DMS79 treated with DMSO at 0.1 percent for 48 hours (cell line): ENCODE measurements around the gene GNAI2.
"Not testable (repeated sequence)": the region's sequence is repeated elsewhere in the genome, so short reads cannot be mapped to it uniquely, and the experiment has no call there.

Experiments
- DNase-seq: peaks from one replicate; lab custom pipeline; 2025; lab: John Stamatoyannopoulos, UW

The GNAI2 gene

GRCh38 chr3:50226888-50227389 lies 9.1 kb upstream of the GNAI2 start:
- peak; percentile 54 for DNase-seq

- peak; percentile 78 for DNase-seq
These were observed 8.4 kb upstream of the GNAI2 start for GRCh38 chr3:50227390-50228183.

- DNase-seq, result not testable (repeated sequence)
These were observed 7.7 kb upstream of the GNAI2 start for GRCh38 chr3:50228184-50228763.

- DNase-seq, result no peak
These were observed 6.5 kb upstream of the GNAI2 start for GRCh38 chr3:50229490-50229889.

DNA sequence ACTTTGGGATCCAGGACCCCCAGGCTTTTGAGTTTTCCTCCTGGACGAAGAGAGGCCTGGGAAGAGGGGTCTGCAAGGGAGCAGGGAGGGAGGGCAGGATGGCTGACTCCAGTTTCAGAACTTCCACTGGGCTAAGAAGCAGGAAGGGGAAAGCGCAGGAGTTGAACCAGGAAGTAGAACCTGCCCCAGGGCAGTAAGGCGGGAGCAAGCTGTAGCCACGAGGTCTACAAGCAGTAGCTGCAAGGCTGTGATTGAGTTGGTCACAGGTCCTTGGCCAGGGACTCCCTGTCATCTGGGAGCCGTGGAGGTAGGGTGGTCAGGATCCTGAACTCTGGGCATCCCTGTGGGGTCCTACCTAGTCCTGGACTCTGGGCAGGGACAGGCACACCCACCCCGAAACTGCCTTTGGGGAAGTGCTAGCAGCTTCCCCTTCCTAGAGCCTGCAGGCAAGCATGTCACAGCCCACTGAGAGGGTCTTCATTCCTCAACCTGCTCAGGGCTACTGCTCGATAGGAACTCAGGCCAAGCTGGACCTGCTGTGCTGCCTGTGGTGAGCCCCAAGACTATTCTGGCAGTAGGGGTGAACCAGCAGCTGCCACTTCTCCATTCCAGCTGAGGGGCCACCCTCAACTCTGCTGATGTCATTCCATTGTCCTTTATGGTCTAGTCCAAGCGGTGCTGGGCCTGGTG lies 5.8 kb upstream of the GNAI2 start:
- no peak for DNase-seq

- no peak for DNase-seq
These were observed 5.2 kb upstream of the GNAI2 start for GRCh38 chr3:50230794-50231125.

DNA sequence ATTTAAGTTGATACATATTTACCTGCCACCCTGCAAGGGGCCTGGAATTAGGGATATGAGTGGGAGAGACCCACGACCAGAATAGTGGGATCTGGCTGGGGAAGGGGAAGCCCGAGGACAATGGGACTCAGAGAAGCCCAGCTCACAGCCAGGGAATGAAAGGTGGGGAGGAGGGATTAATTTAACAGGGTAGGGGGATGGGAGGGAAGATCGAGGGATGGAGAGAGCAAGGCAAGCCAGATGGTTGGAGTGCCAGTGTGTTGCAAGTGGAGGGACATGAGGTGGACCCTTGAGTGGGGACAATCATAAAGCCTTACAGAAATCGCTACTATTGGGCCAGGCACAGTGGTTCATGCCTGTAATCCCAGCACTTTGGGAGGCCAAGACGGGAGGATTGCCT lies 4.4 kb upstream of the GNAI2 start:
- no peak for DNase-seq

DNA sequence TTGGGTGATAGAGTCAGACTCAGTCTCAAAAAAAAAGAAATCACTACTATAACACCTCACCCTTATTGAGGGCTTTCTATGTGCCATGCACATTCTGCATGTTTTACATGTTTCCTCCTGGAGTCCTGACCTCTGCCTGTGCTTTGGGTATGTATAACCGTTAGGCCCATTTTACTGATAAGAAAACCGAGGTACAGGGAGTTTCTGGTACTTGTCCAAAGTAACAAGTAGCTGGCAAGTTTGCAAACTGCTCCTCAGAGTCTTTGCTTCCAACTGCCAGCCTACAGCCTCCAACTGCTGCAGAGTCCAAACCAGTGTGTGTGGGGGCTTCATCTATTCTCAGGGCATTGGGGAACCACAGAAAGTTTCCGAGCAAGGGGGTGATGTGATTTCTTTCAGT lies 3.7 kb upstream of the GNAI2 start:
- no peak for DNase-seq

DNA sequence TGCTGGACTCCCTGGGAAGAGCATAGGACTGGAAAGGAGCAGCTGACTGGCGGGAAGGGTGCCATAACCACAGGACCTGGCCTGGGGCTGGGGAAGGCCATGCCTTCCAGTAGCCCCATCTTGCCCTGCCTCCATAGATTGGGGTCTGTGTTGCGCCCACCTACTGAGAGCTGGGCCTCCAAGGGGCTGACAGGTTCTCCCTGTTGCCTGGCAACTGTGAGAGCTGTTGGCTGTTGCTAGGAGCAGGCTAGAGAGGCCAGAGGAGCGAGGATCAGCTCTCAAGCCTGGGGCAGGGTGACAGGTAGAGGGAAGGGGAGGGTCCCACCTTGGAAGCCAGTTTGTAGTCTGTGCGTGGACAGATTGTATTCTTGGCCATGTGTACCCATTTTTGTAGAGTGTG lies 2.8 kb upstream of the GNAI2 start:
- DNase-seq, result no peak

DNA sequence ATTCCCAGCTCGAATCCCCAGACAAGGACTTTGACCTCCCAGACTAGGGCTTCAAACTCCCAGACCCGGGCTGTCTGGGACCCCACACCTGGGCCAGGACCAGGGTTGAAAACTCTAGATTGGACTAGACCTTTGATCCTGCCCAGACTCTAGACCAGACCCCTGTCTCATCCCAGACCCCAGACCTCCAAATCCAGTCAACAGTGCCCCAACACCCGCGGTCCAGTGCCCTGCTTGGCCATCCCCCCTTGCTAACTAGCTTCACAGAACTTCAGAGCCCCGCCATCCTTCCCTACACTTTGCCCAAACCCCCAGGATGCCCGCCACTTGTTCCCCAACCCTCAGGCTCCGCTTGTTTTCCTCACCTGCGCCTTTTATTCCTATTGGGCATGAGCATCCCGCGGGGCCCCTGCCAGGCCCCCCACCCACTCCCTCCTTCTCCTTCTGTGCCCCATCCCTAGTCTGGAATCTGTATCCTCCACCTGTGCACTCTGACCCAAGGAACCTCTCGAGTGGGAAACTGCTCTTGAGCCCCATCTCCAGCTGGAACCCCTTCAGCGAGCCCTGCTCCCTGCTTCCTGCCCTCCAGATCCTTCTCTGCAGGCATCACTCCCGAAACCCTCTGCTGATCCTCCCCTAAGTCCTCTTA lies 604 bp downstream of the GNAI2 start:
- DNase-seq, result no peak

GRCh38 chr3:50237133-50237651 lies 1.2 kb downstream of the GNAI2 start:
- no peak for DNase-seq

GRCh38 chr3:50237754-50238548 lies 1.9 kb downstream of the GNAI2 start:
- peak; percentile 33 for DNase-seq

DNA sequence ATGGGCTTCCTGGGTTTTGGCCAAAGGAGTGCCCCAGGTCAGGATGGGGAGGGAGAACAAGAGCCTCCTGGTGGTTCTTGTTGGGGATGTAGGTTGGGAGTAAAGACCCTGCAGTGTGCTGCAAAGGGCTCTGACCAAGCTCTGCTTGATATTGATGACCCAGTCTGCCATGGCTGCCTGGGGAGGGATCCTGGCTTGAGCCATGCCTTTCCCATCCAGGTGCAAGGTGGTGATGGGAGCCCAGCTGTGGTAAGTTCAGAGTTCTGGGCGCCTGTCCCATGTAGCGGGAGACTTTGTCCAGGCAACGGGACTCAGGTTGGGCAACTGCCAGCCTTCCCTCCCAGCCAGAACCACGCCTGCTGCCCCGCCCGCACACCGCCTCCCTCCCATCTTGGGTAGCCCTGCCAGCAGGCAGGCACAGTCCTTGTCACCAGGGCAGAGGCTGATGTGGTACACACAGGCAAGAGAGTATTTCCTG lies 2.6 kb downstream of the GNAI2 start:
- no peak for DNase-seq

GRCh38 chr3:50239649-50240048 lies 3.6 kb downstream of the GNAI2 start:
- no peak for DNase-seq

DNA sequence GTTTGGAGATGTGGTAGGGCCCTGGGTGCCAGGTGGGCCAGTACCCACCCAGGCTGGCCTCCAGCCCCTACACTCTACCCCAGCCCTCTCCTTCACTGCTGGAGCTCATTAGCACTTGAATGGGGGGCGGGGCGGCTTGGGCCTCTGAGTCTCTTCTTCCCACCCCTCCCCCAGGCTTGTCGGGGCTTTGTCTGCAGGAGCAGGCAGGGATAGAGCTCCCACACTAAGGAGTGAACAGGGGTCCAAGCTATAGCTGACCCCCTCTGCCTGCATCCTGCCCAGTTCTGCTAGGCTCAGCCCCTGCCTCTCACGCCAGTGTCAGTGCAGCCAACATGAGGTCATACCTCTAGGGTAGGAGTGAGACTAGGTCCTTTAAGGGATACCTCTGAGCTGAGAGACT lies 5.2 kb downstream of the GNAI2 start:
- no peak for DNase-seq

DNA sequence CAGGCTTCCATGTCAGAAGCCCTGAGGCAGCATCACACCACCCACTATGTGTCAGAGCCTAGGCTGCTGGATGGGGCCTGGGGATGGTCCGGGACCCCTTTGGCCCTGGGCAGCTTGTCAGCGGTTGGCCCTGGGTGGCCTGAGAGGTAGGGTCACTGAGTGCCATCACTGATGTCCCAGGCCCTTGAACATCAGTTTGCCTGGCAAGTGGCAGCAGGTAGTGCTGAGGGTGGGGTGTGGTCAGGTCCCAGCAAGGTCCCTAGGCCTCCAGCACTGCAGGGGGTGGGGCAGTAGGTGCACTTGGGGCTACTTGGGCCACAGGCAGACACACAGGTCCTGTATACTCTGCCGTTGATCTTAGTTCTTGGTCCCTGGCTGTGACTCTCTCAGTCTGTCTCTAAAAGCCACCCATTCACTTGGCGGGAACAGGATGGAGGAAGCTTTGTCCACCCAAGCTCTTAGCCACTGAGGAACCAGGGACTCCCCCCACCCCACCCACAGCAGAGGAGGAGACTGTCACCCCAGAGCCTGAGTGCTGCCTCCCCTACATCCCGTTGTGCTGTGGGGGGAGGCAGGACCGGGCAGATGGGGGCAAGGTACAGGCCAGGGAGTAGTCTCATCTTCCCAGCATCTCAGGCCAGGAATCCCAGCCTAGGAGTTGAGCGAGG lies 5.8 kb downstream of the GNAI2 start:
- no peak for DNase-seq

DNA sequence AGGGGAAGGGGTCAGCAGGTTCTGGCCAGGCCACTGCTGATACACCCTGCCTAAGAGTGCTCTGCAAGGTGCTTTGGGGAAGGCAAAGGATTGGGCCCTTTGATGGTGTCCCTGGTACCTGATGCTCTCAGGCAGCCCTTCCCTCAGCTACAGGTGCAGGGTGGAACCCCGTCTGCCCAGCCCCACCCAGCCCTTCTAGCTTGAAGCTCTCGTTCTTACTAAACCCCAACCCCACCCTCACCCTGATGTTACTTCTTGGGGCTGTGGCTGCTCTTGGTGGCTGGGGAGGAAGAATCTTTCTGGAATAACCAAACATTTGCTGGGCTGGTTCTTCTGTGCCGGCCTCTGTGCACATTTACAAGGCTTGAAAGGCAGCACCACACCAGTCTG lies 6.4 kb downstream of the GNAI2 start:
- DNase-seq, result no peak

DNA sequence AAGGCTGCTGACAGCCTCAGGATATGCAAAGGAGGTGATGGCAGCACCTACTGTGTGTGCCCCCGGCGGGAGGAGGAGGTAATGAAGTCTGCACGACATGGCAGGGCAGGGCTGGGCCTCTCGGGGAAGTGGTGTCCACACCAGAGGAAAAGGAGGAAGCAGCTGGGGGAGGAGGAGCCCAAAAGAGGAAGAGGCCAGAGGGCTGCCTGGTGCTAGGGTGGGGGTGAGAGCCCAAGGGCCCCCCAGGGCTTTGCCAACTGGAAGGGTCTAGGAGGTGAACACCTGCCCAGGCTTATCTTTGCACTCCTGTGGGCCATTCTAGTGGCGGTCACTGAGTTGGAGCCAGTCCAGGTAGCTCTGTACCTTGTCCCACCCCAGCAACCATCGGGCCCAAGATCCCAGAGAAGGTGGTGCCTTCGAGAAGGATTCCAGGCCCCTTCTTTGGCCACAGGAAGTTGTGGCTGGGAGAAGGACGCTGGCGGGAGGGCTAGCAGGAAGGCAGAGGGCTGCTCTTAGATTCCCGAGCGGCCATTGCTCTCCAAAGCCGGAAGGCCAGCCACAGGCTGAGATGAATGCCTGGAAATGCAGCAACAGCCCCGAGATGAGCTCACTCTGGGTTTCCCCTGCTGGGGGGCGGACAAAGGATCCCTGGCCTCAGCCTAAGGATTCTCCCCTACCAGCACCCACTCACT lies 7.0 kb downstream of the GNAI2 start:
- DNase-seq, result no peak

DNA sequence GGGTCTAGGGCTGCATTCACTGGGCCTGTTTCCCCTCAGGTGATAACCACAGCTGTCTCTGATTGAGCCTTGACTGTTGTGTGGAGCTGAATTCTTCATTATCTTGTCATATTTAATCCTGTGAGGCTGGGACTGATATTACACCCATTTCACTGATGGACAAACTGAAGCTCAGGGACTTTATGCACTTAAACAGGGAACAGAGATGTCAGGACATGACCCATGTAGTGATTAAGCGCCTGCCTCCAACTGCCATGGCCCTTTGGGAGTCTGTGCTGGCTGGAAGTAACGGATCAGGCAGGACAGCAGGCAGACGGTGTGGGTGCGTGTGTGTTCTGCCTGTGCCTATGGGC lies 7.5 kb downstream of the GNAI2 start:
- DNase-seq, result no peak

GRCh38 chr3:50244813-50245212 lies 8.8 kb downstream of the GNAI2 start:
- not testable (repeated sequence) for DNase-seq
